Islet precursor cell (in vitro differentiated cells): Measurements from ENCODE around the gene ERCC1.
"Not testable (repeated sequence)": the region's sequence is repeated elsewhere in the genome, so short reads cannot be mapped to it uniquely, and the experiment has no call there.

Source experiments
- DNase-seq: peaks from one replicate; pipeline ENCODE4 v3.0.0-alpha.2; 2018

The ERCC1 gene

GRCh38 chr19:45455707-45456499 lies 32.2 kb upstream of the ERCC1 start:
- peak; percentile 100 for DNase-seq

- DNase-seq, result no peak
Measured at GRCh38 chr19:45451850-45452387, 28.2 kb upstream of the ERCC1 start.

- DNase-seq, result peak; percentile 63
Measured at GRCh38 chr19:45451131-45451849, 27.6 kb upstream of the ERCC1 start.

GRCh38 chr19:45450012-45450333 lies 26.3 kb upstream of the ERCC1 start:
- DNase-seq, result no peak

GRCh38 chr19:45448887-45449299 lies 25.2 kb upstream of the ERCC1 start:
- no peak for DNase-seq

- no peak for DNase-seq
Measured at GRCh38 chr19:45448425-45448756, 24.7 kb upstream of the ERCC1 start.

- no peak for DNase-seq
Measured at GRCh38 chr19:45446944-45447343, 23.2 kb upstream of the ERCC1 start.

- DNase-seq, result no peak
Measured at GRCh38 chr19:45446295-45446694, 22.6 kb upstream of the ERCC1 start.

GRCh38 chr19:45445139-45445538 lies 21.4 kb upstream of the ERCC1 start:
- DNase-seq, result no peak

GRCh38 chr19:45444318-45445041 lies 20.8 kb upstream of the ERCC1 start:
- DNase-seq, result peak; percentile 96

GRCh38 chr19:45443462-45444317 lies 20.0 kb upstream of the ERCC1 start:
- peak; percentile 97 for DNase-seq

GRCh38 chr19:45442778-45443461 lies 19.2 kb upstream of the ERCC1 start:
- DNase-seq, result peak; percentile 85

GRCh38 chr19:45442408-45442777 lies 18.7 kb upstream of the ERCC1 start:
- no peak for DNase-seq

- DNase-seq, result peak; percentile 93
Measured at GRCh38 chr19:45440873-45441654, 17.3 kb upstream of the ERCC1 start.

- DNase-seq, result no peak
Measured at GRCh38 chr19:45440259-45440638, 16.5 kb upstream of the ERCC1 start.

- DNase-seq, result peak; percentile 79
Measured at GRCh38 chr19:45439569-45440258, 16.0 kb upstream of the ERCC1 start.

- no peak for DNase-seq
Measured at GRCh38 chr19:45439190-45439568, 15.5 kb upstream of the ERCC1 start.

- no peak for DNase-seq
Measured at GRCh38 chr19:45437328-45437727, 13.6 kb upstream of the ERCC1 start.

- not testable (repeated sequence) for DNase-seq
Measured at GRCh38 chr19:45432543-45432942, 8.8 kb upstream of the ERCC1 start.

GRCh38 chr19:45431008-45431407 lies 7.3 kb upstream of the ERCC1 start:
- DNase-seq, result not testable (repeated sequence)

GRCh38 chr19:45429896-45430295 lies 6.2 kb upstream of the ERCC1 start:
- DNase-seq, result not testable (repeated sequence)
